Spinal cord (tissue), 10 donors: ENCODE results near the gene GVQW3. TPM values are rescaled to one million over a fixed set of nuclear protein-coding genes. Genes with fewer than 3 reads are reported as not detected.
A peak's percentile ranks its signal among the peaks of the same experiment; 100 is the strongest.
"Not testable (repeated sequence)": the region's sequence is repeated elsewhere in the genome, so short reads cannot be mapped to it uniquely, and the experiment has no call there.

ENCODE experiments used
- DNase-seq, 6 donors: peaks; one replicate each; pipeline versions ENCODE4 v3.0.0 to v3.0.0-alpha.2; 2013 to 2015; ENCODE audit warnings: low spot score in 6 of 6, low read depth in 4 of 6
- H3K27ac ChIP-seq: one replicate; pipeline ENCODE4 v1.5.1; 2013; ENCODE audit warnings: low read depth, low read length, control low read depth
- H3K27me3 ChIP-seq: one replicate; pipeline ENCODE4 v1.6.1; 2013; ENCODE audit warnings: low read length; ENCODE audit not compliant: control insufficient read depth, insufficient read depth
- H3K36me3 ChIP-seq: one replicate; pipeline ENCODE4 v1.6.1; 2013; ENCODE audit warnings: low read length; ENCODE audit not compliant: control insufficient read depth, insufficient read depth
- H3K4me1 ChIP-seq: one replicate; pipeline ENCODE4 v1.6.1; 2013; ENCODE audit warnings: low read length; ENCODE audit not compliant: control insufficient read depth, insufficient read depth
- H3K4me3 ChIP-seq: one replicate; pipeline ENCODE4 v1.5.1; 2013; ENCODE audit warnings: low read depth, low read length, control low read depth
- H3K9me3 ChIP-seq: one replicate; pipeline ENCODE4 v1.6.1; 2013; ENCODE audit warnings: low read length; ENCODE audit not compliant: control insufficient read depth, insufficient read depth
- WGBS: methylation state at CpG from one replicate; pipeline ENCODE4 v1.1.5; 2013; ENCODE audit warnings: missing lambda C conversion rate; ENCODE audit not compliant: insufficient coverage; 5-methylcytosine and 5-hydroxymethylcytosine counted together
- polyA plus RNA-seq, 2 donors: library from polyadenylated mRNA; unstranded; fragments of 120-200 nt; gene quantifications; one replicate each; pipeline ENCODE4 v1.2.1, GENCODE V29; 2013; ENCODE audit not compliant: insufficient read length in 2 of 2
- total RNA-seq, 2 donors: library from RNA; depleted of rRNA in 1 of 2; stranded (reverse); fragments of 120-200 nt in 1 of 2; fragments of >200 nt in 1 of 2; gene quantifications; one replicate each; pipeline versions ENCODE4 v1.2.3 to v1.2.4, GENCODE V29; 2013 to 2014
- donor health status: healthy.

Gene GVQW3
- total and polyA plus RNA-seq, 4 donors, result 11.9 to 17.0 (median 12.8) TPM

GRCh38 chr11:76400967-76401366 lies 19.8 kb downstream of the GVQW3 start:
- WGBS, result no CpG with 5 or more reads among the region's 1 CpG
- DNase-seq, result no peak
- no peaks in the 10 kb centered on the region for H3K9me3 ChIP-seq

GRCh38 chr11:76401484-76401883 lies 20.4 kb downstream of the GVQW3 start:
- H3K9me3 ChIP-seq, result not testable (repeated sequence)

More at GRCh38 chr11:76400967-76401366, 19.8 kb downstream of the GVQW3 start:
- Histone ChIP-seq H3K27me3 (no peaks in the 10 kb centered on the region), H3K27ac (no peak overlapping the region), H3K4me3 (no peak overlapping the region), H3K4me1 (no peaks in the 10 kb centered on the region), H3K36me3 (no peaks in the 10 kb centered on the region)

GRCh38 chr11:76406359-76406758 lies 25.2 kb downstream of the GVQW3 start:
- H3K9me3 ChIP-seq, result no peaks in the 10 kb centered on the region
- no peaks in the 10 kb centered on the region for H3K36me3 ChIP-seq
- no peak overlapping the region for H3K4me3 ChIP-seq
- no peak overlapping the region for H3K27ac ChIP-seq
- H3K27me3 ChIP-seq, result no peaks in the 10 kb centered on the region
- 93% methylated on average over 3 of the region's 4 CpGs for WGBS
- peaks cover 4% of the 10 kb centered on the region for H3K4me1 ChIP-seq
- no peak for DNase-seq

More at GRCh38 chr11:76401484-76401883, 20.4 kb downstream of the GVQW3 start:
- H3K27ac ChIP-seq, H3K36me3 ChIP-seq, H3K4me3 ChIP-seq, H3K27me3 ChIP-seq, DNase-seq, H3K4me1 ChIP-seq: not testable (repeated sequence)
- WGBS, result 85% methylated on average over 6 of the region's 8 CpGs

GRCh38 chr11:76408171-76408965 lies 27.2 kb downstream of the GVQW3 start:
- DNase-seq, result peak in 2 of 6 donors; percentile 35 to 49
- WGBS, result 42% methylated on average over 6 of the region's 7 CpGs
- peaks cover 4% of the 10 kb centered on the region for H3K4me1 ChIP-seq
- no peak overlapping the region for H3K4me3 ChIP-seq
- H3K27ac ChIP-seq, result no peak overlapping the region
- H3K9me3 ChIP-seq, result no peaks in the 10 kb centered on the region
- H3K36me3 ChIP-seq, result no peaks in the 10 kb centered on the region
- no peaks in the 10 kb centered on the region for H3K27me3 ChIP-seq

GRCh38 chr11:76410851-76411357 lies 29.8 kb downstream of the GVQW3 start:
- Histone ChIP-seq H3K4me3 (no peak overlapping the region), H3K4me1 (peaks cover 4% of the 10 kb centered on the region), H3K27ac (no peak overlapping the region), H3K36me3 (no peaks in the 10 kb centered on the region), H3K27me3 (no peaks in the 10 kb centered on the region), H3K9me3 (no peaks in the 10 kb centered on the region)
- DNase-seq, result peak in 2 of 6 donors; percentile 27 to 76
- WGBS, result 61% methylated on average over 10 of the region's 10 CpGs

- H3K4me1 ChIP-seq, result peaks cover 4% of the 10 kb centered on the region
- no peak overlapping the region for H3K4me3 ChIP-seq
- no peaks in the 10 kb centered on the region for H3K36me3 ChIP-seq
- H3K27me3 ChIP-seq, result no peaks in the 10 kb centered on the region
- H3K27ac ChIP-seq, result no peak overlapping the region
- no peaks in the 10 kb centered on the region for H3K9me3 ChIP-seq
- DNase-seq, result no peak
Measured at GRCh38 chr11:76415073-76415472, 34.0 kb downstream of the GVQW3 start.

GRCh38 chr11:76419896-76420295 lies 38.8 kb downstream of the GVQW3 start:
- Histone ChIP-seq H3K27me3 (no peaks in the 10 kb centered on the region), H3K9me3 (no peaks in the 10 kb centered on the region), H3K27ac (no peak overlapping the region), H3K4me1 (no peaks in the 10 kb centered on the region), H3K36me3 (no peaks in the 10 kb centered on the region), H3K4me3 (no peak overlapping the region)
- no CpG with 5 or more reads among the region's 3 CpGs for WGBS
- DNase-seq, result no peak

- no peaks in the 10 kb centered on the region for H3K4me1 ChIP-seq
- no peak overlapping the region for H3K4me3 ChIP-seq
- no peaks in the 10 kb centered on the region for H3K9me3 ChIP-seq
- DNase-seq, result no peak
- WGBS, result 77% methylated on average over 3 of the region's 3 CpGs
- no peak overlapping the region for H3K27ac ChIP-seq
- H3K36me3 ChIP-seq, result no peaks in the 10 kb centered on the region
- H3K27me3 ChIP-seq, result no peaks in the 10 kb centered on the region
Measured at GRCh38 chr11:76424379-76424778, 43.3 kb downstream of the GVQW3 start.

GRCh38 chr11:76424891-76425290 lies 43.8 kb downstream of the GVQW3 start:
- H3K4me1 ChIP-seq, result no peaks in the 10 kb centered on the region
- H3K27me3 ChIP-seq, result no peaks in the 10 kb centered on the region
- no peak overlapping the region for H3K27ac ChIP-seq
- DNase-seq, result no peak
- H3K9me3 ChIP-seq, result no peaks in the 10 kb centered on the region
- WGBS, result 83% methylated on average over 2 of the region's 2 CpGs
- H3K36me3 ChIP-seq, result no peaks in the 10 kb centered on the region
- H3K4me3 ChIP-seq, result no peak overlapping the region

- Histone ChIP-seq H3K27me3 (no peaks in the 10 kb centered on the region), H3K4me3 (no peak overlapping the region), H3K27ac (no peak overlapping the region), H3K4me1 (no peaks in the 10 kb centered on the region), H3K36me3 (no peaks in the 10 kb centered on the region), H3K9me3 (no peaks in the 10 kb centered on the region)
- DNase-seq, result no peak
Measured at GRCh38 chr11:76426660-76427059, 45.5 kb downstream of the GVQW3 start.
